ENCODE data around the gene CHN2. TPM values are rescaled to one million over a fixed set of nuclear protein-coding genes. Genes with fewer than 3 reads are reported as not detected.

The CHN2 gene
- total RNA-seq, 4 donors from 2014 or later: 8.0 to 9.8 (median 8.9) TPM

GRCh38 chr7:29346231-29346978 lies 151.8 kb downstream of the CHN2 start:
- intact Hi-C loops (cut with DNase I): loop anchor here (5.0 kb wide), 1 partner anchor 159 kb away; no protein-coding TSS in a partner anchor
- H3K27ac ChIP-seq (replicated peaks in 1 of 4): no peak overlapping the region
- H3K36me3 ChIP-seq: no peaks in the 10 kb centered on the region
- TF ChIP-seq CTCF (IDR thresholded peaks at IDR 0.05): no peak
- no peak for TF ChIP-seq EP300 (IDR thresholded peaks at IDR 0.05)
- TF ChIP-seq POLR2AphosphoS5 (IDR thresholded peaks at IDR 0.05): no peak
- TF ChIP-seq POLR2A (IDR thresholded peaks at IDR 0.05; ENCODE audit: low read depth): no peak
- H3K4me1 ChIP-seq: peaks cover 0 to 7% (median 3%) of the 10 kb centered on the region in 4 donors
- DNase-seq (ENCODE audit: extremely low spot score): no peak
- H3K27me3 ChIP-seq: no peaks in the 10 kb centered on the region
- WGBS: 89% methylated on average over 8 of the region's 8 CpGs
- H3K9me3 ChIP-seq: no peaks in the 10 kb centered on the region
- H3K4me3 ChIP-seq: no peak overlapping the region

GRCh38 chr7:29349362-29349761 lies 154.8 kb downstream of the CHN2 start:
- Histone ChIP-seq H3K36me3 (no peaks in the 10 kb centered on the region), H3K9me3 (no peaks in the 10 kb centered on the region), H3K27ac (replicated peaks in 1 of 4) (no peak overlapping the region), H3K27me3 (no peaks in the 10 kb centered on the region), H3K4me1 (no peaks in the 10 kb centered on the region), H3K4me3 (no peak overlapping the region)
- TF ChIP-seq POLR2AphosphoS5 (IDR thresholded peaks at IDR 0.05): no peak
- TF ChIP-seq POLR2A (IDR thresholded peaks at IDR 0.05; ENCODE audit: low read depth): no peak
- no peak for TF ChIP-seq CTCF (IDR thresholded peaks at IDR 0.05)
- no peak for TF ChIP-seq EP300 (IDR thresholded peaks at IDR 0.05)
- 69% methylated on average over 4 of the region's 4 CpGs for WGBS
- intact Hi-C loops (cut with DNase I): loop anchor here (5.0 kb wide), 1 partner anchor 162 kb away; no protein-coding TSS in a partner anchor
- no peak for DNase-seq (ENCODE audit: extremely low spot score)

GRCh38 chr7:29350351-29350750 lies 155.8 kb downstream of the CHN2 start:
- H3K27ac ChIP-seq (replicated peaks in 1 of 4): no peak overlapping the region
- H3K9me3 ChIP-seq: no peaks in the 10 kb centered on the region
- H3K27me3 ChIP-seq: no peaks in the 10 kb centered on the region
- no peaks in the 10 kb centered on the region for H3K36me3 ChIP-seq
- no peak for DNase-seq (ENCODE audit: extremely low spot score)
- WGBS: 84% methylated on average over 3 of the region's 3 CpGs
- intact Hi-C loops (cut with DNase I): no loop called here
- no peak for TF ChIP-seq POLR2AphosphoS5 (IDR thresholded peaks at IDR 0.05)
- no peak for TF ChIP-seq POLR2A (IDR thresholded peaks at IDR 0.05; ENCODE audit: low read depth)
- no peak for TF ChIP-seq EP300 (IDR thresholded peaks at IDR 0.05)
- no peak for TF ChIP-seq CTCF (IDR thresholded peaks at IDR 0.05)
- H3K4me3 ChIP-seq: no peak overlapping the region
- H3K4me1 ChIP-seq: no peaks in the 10 kb centered on the region

GRCh38 chr7:29352041-29352440 lies 157.5 kb downstream of the CHN2 start:
- intact Hi-C loops (cut with DNase I): no loop called here
- TF ChIP-seq CTCF (IDR thresholded peaks at IDR 0.05): no peak
- no peak for TF ChIP-seq POLR2A (IDR thresholded peaks at IDR 0.05; ENCODE audit: low read depth)
- no peak for TF ChIP-seq POLR2AphosphoS5 (IDR thresholded peaks at IDR 0.05)
- TF ChIP-seq EP300 (IDR thresholded peaks at IDR 0.05): no peak
- H3K4me3 ChIP-seq: no peak overlapping the region
- H3K9me3 ChIP-seq: no peaks in the 10 kb centered on the region
- H3K36me3 ChIP-seq: no peaks in the 10 kb centered on the region
- DNase-seq (ENCODE audit: extremely low spot score): no peak
- no peak overlapping the region for H3K27ac ChIP-seq (replicated peaks in 1 of 4)
- WGBS: 81% methylated on average over 4 of the region's 4 CpGs
- H3K4me1 ChIP-seq: no peaks in the 10 kb centered on the region
- no peaks in the 10 kb centered on the region for H3K27me3 ChIP-seq
